MM.1S (cell line): ENCODE data around the gene NKX6-2.

Source experiments
- EZH2 ChIP-seq: fragments of 300-600 bp; sonication (generic); optimal IDR thresholded peaks from 2 replicates; pipeline ENCODE3; 2017; ENCODE audit warnings: low read depth, mild to moderate bottlenecking, antibody characterized with exemption, low read length, mixed read lengths
- TF ChIP-seq, protein P1 (sequence below): fragments of 300-600 bp; sonication (generic); IDR thresholded peaks from 2 replicates; pipeline ENCODE4 v1.5.1; 2016; ENCODE audit warnings: antibody characterized with exemption, low read length, mixed read lengths

- TF ChIP-seq, protein P1, sequence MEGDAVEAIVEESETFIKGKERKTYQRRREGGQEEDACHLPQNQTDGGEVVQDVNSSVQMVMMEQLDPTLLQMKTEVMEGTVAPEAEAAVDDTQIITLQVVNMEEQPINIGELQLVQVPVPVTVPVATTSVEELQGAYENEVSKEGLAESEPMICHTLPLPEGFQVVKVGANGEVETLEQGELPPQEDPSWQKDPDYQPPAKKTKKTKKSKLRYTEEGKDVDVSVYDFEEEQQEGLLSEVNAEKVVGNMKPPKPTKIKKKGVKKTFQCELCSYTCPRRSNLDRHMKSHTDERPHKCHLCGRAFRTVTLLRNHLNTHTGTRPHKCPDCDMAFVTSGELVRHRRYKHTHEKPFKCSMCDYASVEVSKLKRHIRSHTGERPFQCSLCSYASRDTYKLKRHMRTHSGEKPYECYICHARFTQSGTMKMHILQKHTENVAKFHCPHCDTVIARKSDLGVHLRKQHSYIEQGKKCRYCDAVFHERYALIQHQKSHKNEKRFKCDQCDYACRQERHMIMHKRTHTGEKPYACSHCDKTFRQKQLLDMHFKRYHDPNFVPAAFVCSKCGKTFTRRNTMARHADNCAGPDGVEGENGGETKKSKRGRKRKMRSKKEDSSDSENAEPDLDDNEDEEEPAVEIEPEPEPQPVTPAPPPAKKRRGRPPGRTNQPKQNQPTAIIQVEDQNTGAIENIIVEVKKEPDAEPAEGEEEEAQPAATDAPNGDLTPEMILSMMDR: no peak
- TF ChIP-seq EZH2: no peak
Observed at GRCh38 chr10:132817701-132818211, 31.8 kb upstream of the NKX6-2 start.
